Esophagus muscularis mucosa (tissue), 4 donors: ENCODE data around the gene DISP3. TPM values are rescaled to one million over a fixed set of nuclear protein-coding genes. Genes with fewer than 3 reads are reported as not detected.

Experiments used
- DNase-seq: peaks from one replicate; pipeline ENCODE4 v3.0.0-alpha.2; 2017; ENCODE audit errors: extremely low spot score
- H3K27ac ChIP-seq, 4 donors: fragments of 200-600 bp; sonication (generic); replicated peaks in 1 of 4; 1 replicate in 3 of 4; 2 replicates in 1 of 4; pipeline ENCODE4 v1.5.1; 2016 to 2019; ENCODE audit warnings: mild to moderate bottlenecking in 1 of 4
- H3K27me3 ChIP-seq, 4 donors: fragments of 200-600 bp; sonication (generic); one replicate each; pipeline versions ENCODE4 v1.5.1 to v1.6.0; 2016 to 2019
- H3K36me3 ChIP-seq, 4 donors: fragments of 200-600 bp; sonication (generic); one replicate each; pipeline ENCODE4 v1.5.1; 2016 to 2019
- H3K4me1 ChIP-seq, 4 donors: fragments of 200-600 bp; sonication (generic); one replicate each; pipeline ENCODE4 v1.5.1; 2016 to 2019
- H3K4me3 ChIP-seq, 4 donors: fragments of 200-600 bp; sonication (generic); 1 replicate in 2 of 4; 2 replicates in 2 of 4; pipeline ENCODE4 v1.5.1; 2016 to 2019; ENCODE audit warnings: mild to moderate bottlenecking in 4 of 4, moderate library complexity in 1 of 4
- H3K9me3 ChIP-seq, 4 donors: fragments of 200-600 bp; sonication (generic); 1 replicate in 3 of 4; 2 replicates in 1 of 4; pipeline ENCODE4 v1.5.1; 2016 to 2019
- CTCF ChIP-seq, 3 experiments: fragments of 200-600 bp in 2 of 3; fragments of 450-650 bp in 1 of 3; sonication (generic) in 2 of 3; IDR thresholded peaks; one replicate each; pipeline ENCODE4 v1.5.1; 2017 to 2019; ENCODE audit warnings: antibody characterized with exemption in 3 of 3, mild to moderate bottlenecking in 2 of 3, moderate library complexity in 1 of 3
- EP300 ChIP-seq: sonication (generic); formaldehyde crosslinking; IDR thresholded peaks from one replicate; pipeline ENCODE4 v1.6.1; 2017; ENCODE audit warnings: antibody characterized with exemption
- POLR2A ChIP-seq: fragments of 450-650 bp; IDR thresholded peaks from one replicate; pipeline ENCODE4 v1.6.1; 2017; ENCODE audit warnings: antibody characterized with exemption, moderate library complexity, mild to moderate bottlenecking, low read depth
- POLR2AphosphoS5 ChIP-seq, 2 donors: sonication (generic); formaldehyde crosslinking; IDR thresholded peaks; one replicate each; pipeline ENCODE4 v1.6.1; 2017; ENCODE audit warnings: antibody characterized with exemption in 2 of 2
- WGBS: methylation state at CpG from one replicate; pipeline ENCODE4 v1.1.5; 2018; 5-methylcytosine and 5-hydroxymethylcytosine counted together
- intact Hi-C: fragments of 100-400 bp; cut with DNase I; formaldehyde crosslinking; loops from one replicate; pipeline ENCODE4 v1.15.1; 2023
- total RNA-seq, 4 donors: library from RNA; depleted of rRNA; stranded (reverse); fragments of >200 nt; gene quantifications; one replicate each; pipeline versions ENCODE4 v1.1.0 to v1.2.1, GENCODE V29; 2016

The DISP3 gene
- total RNA-seq, 4 donors from 2014 or later = not detected

- Histone ChIP-seq H3K27ac (no peak overlapping the region), H3K4me3 (no peak overlapping the region), H3K27me3 (peaks cover 0 to 80% (median 0%) of the 10 kb centered on the region in 4 donors), H3K9me3 (no peaks in the 10 kb centered on the region), H3K4me1 (peaks cover 0 to 7% (median 0%) of the 10 kb centered on the region in 4 donors), H3K36me3 (no peaks in the 10 kb centered on the region)
- intact Hi-C loops = no loop called here
- WGBS = 86% methylated on average over 7 of the region's 9 CpGs
- TF ChIP-seq CTCF (IDR thresholded peaks at IDR 0.05) (no peak), EP300 (no peak), POLR2A (no peak), POLR2AphosphoS5 (IDR thresholded peaks at IDR 0.05) (no peak)
- DNase-seq = no peak
Measured at GRCh38 chr1:11488201-11488770, 9.3 kb downstream of the DISP3 start.

- Histone ChIP-seq H3K9me3 (peaks cover 0 to 5% (median 0%) of the 10 kb centered on the region in 4 donors), H3K4me3 (no peak overlapping the region), H3K36me3 (no peaks in the 10 kb centered on the region), H3K27me3 (peaks cover 0 to 79% (median 0%) of the 10 kb centered on the region in 4 donors), H3K27ac (no peak overlapping the region), H3K4me1 (peaks cover 0 to 3% (median 0%) of the 10 kb centered on the region in 4 donors)
- 60% methylated on average over 8 of the region's 11 CpGs for WGBS
- intact Hi-C loops = no loop called here
- DNase-seq = no peak
- TF ChIP-seq EP300 = no peak
- TF ChIP-seq POLR2A = no peak
- no peak for TF ChIP-seq CTCF (IDR thresholded peaks at IDR 0.05)
- no peak for TF ChIP-seq POLR2AphosphoS5 (IDR thresholded peaks at IDR 0.05)
Measured at GRCh38 chr1:11488966-11489625, 10.1 kb downstream of the DISP3 start.

GRCh38 chr1:11492235-11492634 is 13.3 kb downstream of the DISP3 start:
- no peak for TF ChIP-seq CTCF (IDR thresholded peaks at IDR 0.05)
- no peak for TF ChIP-seq POLR2AphosphoS5 (IDR thresholded peaks at IDR 0.05)
- no peak for TF ChIP-seq POLR2A
- Histone ChIP-seq H3K9me3 (peaks cover 0 to 5% (median 0%) of the 10 kb centered on the region in 4 donors), H3K27ac (no peak overlapping the region), H3K4me1 (no peaks in the 10 kb centered on the region), H3K27me3 (peaks cover 0 to 73% (median 0%) of the 10 kb centered on the region in 4 donors), H3K4me3 (no peak overlapping the region), H3K36me3 (no peaks in the 10 kb centered on the region)
- WGBS = 69% methylated on average over 7 of the region's 7 CpGs
- no peak for DNase-seq
- intact Hi-C loops = no loop called here

- H3K4me3 ChIP-seq = no peak overlapping the region
- H3K9me3 ChIP-seq = peaks cover 0 to 5% (median 0%) of the 10 kb centered on the region in 4 donors
- H3K27me3 ChIP-seq = peaks cover 0 to 73% (median 0%) of the 10 kb centered on the region in 4 donors
- H3K27ac ChIP-seq = no peak overlapping the region
- H3K36me3 ChIP-seq = no peaks in the 10 kb centered on the region
- intact Hi-C loops = no loop called here
- H3K4me1 ChIP-seq = no peaks in the 10 kb centered on the region
- TF ChIP-seq CTCF (IDR thresholded peaks at IDR 0.05) (no peak), EP300 (no peak), POLR2AphosphoS5 (IDR thresholded peaks at IDR 0.05) (no peak), POLR2A (no peak)
- DNase-seq = no peak
- WGBS = 78% methylated on average over 9 of the region's 9 CpGs
Measured at GRCh38 chr1:11493972-11494655, 15.2 kb downstream of the DISP3 start.
